22Rv1 (cell line): Measurements from ENCODE around the gene FILIP1.

Experiments used
- H3K27ac ChIP-seq: fragments of 450-650 bp; 2 replicates; pipeline ENCODE4 v1.5.1; 2017
- CTCF ChIP-seq: fragments of 450-650 bp; IDR thresholded peaks from 2 replicates; pipeline ENCODE4 v1.5.1; 2017; ENCODE audit warnings: mild to moderate bottlenecking
- ZFX ChIP-seq: fragments of 450-650 bp; IDR thresholded peaks from 2 replicates; pipeline ENCODE4 v1.6.1; 2017; ENCODE audit warnings: antibody characterized with exemption, borderline replicate concordance

FILIP1 gene

GRCh38 chr6:75267461-75267860, 226.1 kb downstream of the FILIP1 start:
- TF ChIP-seq ZFX, result no peak
- H3K27ac ChIP-seq, result no peak overlapping the region

GRCh38 chr6:75266716-75267291, 226.8 kb downstream of the FILIP1 start:
- no peak overlapping the region for H3K27ac ChIP-seq
- TF ChIP-seq ZFX (no peak), CTCF (peak; percentile 90)

- no peak overlapping the region for H3K27ac ChIP-seq
Observed at GRCh38 chr6:75263401-75263750, 230.2 kb downstream of the FILIP1 start.

GRCh38 chr6:75262716-75263400, 230.7 kb downstream of the FILIP1 start:
- no peak overlapping the region for H3K27ac ChIP-seq
- TF ChIP-seq ZFX (no peak), CTCF (no peak)

More at GRCh38 chr6:75263401-75263750, 230.2 kb downstream of the FILIP1 start:
- TF ChIP-seq CTCF (no peak), ZFX (no peak)

GRCh38 chr6:75261299-75261698, 232.3 kb downstream of the FILIP1 start:
- H3K27ac ChIP-seq, result no peak overlapping the region
- TF ChIP-seq CTCF, result no peak

GRCh38 chr6:75257343-75258087, 236.1 kb downstream of the FILIP1 start:
- no peak overlapping the region for H3K27ac ChIP-seq
- TF ChIP-seq CTCF, result no peak
- TF ChIP-seq ZFX, result no peak

GRCh38 chr6:75250552-75250951, 243.0 kb downstream of the FILIP1 start:
- no peak overlapping the region for H3K27ac ChIP-seq
- no peak for TF ChIP-seq ZFX
- no peak for TF ChIP-seq CTCF
